ENCODE measurements around the gene UBTD1.

Gene UBTD1

GRCh38 chr10:97598407-97599271, 99.9 kb downstream of the UBTD1 start:
- no peak for TF ChIP-seq CTCF (IDR thresholded peaks at IDR 0.05)

GRCh38 chr10:97599272-97599619, 100.5 kb downstream of the UBTD1 start:
- no peak for TF ChIP-seq CTCF (IDR thresholded peaks at IDR 0.05)

GRCh38 chr10:97600616-97601015, 101.9 kb downstream of the UBTD1 start:
- TF ChIP-seq CTCF (IDR thresholded peaks at IDR 0.05), result no peak

- no peak for TF ChIP-seq CTCF (IDR thresholded peaks at IDR 0.05)
These were observed 102.8 kb downstream of the UBTD1 start for GRCh38 chr10:97601268-97602215.

- no peak for TF ChIP-seq CTCF (IDR thresholded peaks at IDR 0.05)
These were observed 108.4 kb downstream of the UBTD1 start for GRCh38 chr10:97607095-97607636.

GRCh38 chr10:97608991-97609561, 110.4 kb downstream of the UBTD1 start:
- TF ChIP-seq CTCF (IDR thresholded peaks at IDR 0.05), result no peak

GRCh38 chr10:97611473-97611872, 112.7 kb downstream of the UBTD1 start:
- TF ChIP-seq CTCF (IDR thresholded peaks at IDR 0.05), result no peak

Data from LNCAP (cell line).